Upper lobe of left lung (tissue), 4 donors: Measurements from ENCODE around the gene REV3L.
"Not testable (repeated sequence)": the region's sequence is repeated elsewhere in the genome, so short reads cannot be mapped to it uniquely, and the experiment has no call there.

ENCODE experiments used
- EP300 ChIP-seq, 4 donors: sonication (generic); formaldehyde crosslinking; IDR thresholded peaks; one replicate each; pipeline ENCODE4 v1.5.1; 2017; ENCODE audit warnings: antibody characterized with exemption in 4 of 4, control low read depth in 2 of 4
- POLR2AphosphoS5 ChIP-seq, 2 donors: sonication (generic); formaldehyde crosslinking; IDR thresholded peaks; one replicate each; pipeline ENCODE4 v1.5.1; 2017; ENCODE audit warnings: antibody characterized with exemption in 2 of 2
- TF ChIP-seq, protein P1 (sequence below), 6 experiments: fragments of 450-650 bp in 4 of 6; fragments of 200-600 bp in 2 of 6; sonication (generic) in 2 of 6; IDR thresholded peaks; one replicate each; pipeline ENCODE4 v1.5.1; 2016 to 2019; ENCODE audit warnings: antibody characterized with exemption in 6 of 6

DNA sequence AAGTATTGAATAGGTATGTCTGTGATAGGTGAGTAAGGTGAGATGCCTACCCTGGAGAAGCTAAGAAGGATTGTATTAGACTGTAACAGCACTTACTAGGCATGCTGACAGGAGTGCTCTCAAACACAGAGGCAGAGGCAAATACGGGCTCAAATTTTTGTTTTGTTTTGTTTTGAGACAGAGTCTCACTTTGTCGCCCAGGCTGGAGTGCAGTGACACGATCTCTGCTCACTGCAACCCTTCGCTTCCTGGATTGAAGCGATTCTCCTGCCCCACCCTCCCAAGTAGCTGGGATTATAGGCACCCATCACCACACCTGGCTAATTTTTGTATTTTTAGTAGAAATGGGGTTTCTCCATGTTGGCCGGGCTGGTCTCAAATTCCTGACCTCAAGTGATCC lies 31.5 kb upstream of the REV3L start:
- TF ChIP-seq, protein P1, sequence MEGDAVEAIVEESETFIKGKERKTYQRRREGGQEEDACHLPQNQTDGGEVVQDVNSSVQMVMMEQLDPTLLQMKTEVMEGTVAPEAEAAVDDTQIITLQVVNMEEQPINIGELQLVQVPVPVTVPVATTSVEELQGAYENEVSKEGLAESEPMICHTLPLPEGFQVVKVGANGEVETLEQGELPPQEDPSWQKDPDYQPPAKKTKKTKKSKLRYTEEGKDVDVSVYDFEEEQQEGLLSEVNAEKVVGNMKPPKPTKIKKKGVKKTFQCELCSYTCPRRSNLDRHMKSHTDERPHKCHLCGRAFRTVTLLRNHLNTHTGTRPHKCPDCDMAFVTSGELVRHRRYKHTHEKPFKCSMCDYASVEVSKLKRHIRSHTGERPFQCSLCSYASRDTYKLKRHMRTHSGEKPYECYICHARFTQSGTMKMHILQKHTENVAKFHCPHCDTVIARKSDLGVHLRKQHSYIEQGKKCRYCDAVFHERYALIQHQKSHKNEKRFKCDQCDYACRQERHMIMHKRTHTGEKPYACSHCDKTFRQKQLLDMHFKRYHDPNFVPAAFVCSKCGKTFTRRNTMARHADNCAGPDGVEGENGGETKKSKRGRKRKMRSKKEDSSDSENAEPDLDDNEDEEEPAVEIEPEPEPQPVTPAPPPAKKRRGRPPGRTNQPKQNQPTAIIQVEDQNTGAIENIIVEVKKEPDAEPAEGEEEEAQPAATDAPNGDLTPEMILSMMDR (IDR thresholded peaks at IDR 0.05), result not testable (repeated sequence)
- TF ChIP-seq POLR2AphosphoS5, EP300 (IDR thresholded peaks at IDR 0.05): not testable (repeated sequence)
